ENCODE data around the gene TMEM231. TPM values are rescaled to one million over a fixed set of nuclear protein-coding genes. Genes with fewer than 3 reads are reported as not detected.

TMEM231 gene
- total and polyA plus RNA-seq, 9 of the 15 experiments (the other 6 are each of a cell fraction or from before 2014, with no cell fraction given) = 1.6 to 27.6 (median 9.1) TPM

DNA sequence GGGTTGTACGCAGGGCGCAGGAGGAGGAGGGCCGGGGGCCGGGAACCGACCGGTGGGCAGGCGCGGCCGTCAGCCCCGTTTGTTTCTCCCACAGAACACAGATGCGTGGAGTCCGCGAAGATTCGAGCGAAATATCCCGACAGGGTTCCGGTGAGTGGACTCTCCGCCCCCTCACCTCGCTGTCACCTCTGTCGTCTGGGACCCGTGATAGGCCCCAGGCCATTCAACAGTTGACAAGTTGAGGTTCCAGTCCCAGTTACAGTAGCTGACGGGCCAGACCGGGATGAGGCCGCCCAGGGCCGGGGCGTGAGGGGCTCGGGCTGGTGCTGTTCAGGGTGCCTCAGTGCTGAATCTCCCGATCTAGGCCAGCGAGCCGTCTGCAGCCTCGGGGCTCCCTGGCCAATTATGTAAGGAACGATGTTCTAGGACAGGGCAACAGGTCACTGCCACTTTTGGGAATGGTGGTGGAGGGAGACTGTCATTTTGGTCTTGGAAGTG lies 10.8 kb upstream of the TMEM231 start (continued):
- TF ChIP-seq, protein P1, sequence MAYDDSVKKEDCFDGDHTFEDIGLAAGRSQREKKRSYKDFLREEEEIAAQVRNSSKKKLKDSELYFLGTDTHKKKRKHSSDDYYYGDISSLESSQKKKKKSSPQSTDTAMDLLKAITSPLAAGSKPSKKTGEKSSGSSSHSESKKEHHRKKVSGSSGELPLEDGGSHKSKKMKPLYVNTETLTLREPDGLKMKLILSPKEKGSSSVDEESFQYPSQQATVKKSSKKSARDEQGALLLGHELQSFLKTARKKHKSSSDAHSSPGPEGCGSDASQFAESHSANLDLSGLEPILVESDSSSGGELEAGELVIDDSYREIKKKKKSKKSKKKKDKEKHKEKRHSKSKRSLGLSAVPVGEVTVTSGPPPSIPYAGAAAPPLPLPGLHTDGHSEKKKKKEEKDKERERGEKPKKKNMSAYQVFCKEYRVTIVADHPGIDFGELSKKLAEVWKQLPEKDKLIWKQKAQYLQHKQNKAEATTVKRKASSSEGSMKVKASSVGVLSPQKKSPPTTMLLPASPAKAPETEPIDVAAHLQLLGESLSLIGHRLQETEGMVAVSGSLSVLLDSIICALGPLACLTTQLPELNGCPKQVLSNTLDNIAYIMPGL (CRISPR knock-in tag; IDR thresholded peaks at IDR 0.05) = 0 out of 2 replicates have a peak, but pooled peaks have one; percentile 76
- peak; percentile 81; the same call in 1 of the 2 replicates for TF ChIP-seq ZBTB7A (IDR thresholded peaks at IDR 0.05; ENCODE audit: borderline replicate concordance, control insufficient read depth, low read depth, low read length)
- TF ChIP-seq, protein P2, sequence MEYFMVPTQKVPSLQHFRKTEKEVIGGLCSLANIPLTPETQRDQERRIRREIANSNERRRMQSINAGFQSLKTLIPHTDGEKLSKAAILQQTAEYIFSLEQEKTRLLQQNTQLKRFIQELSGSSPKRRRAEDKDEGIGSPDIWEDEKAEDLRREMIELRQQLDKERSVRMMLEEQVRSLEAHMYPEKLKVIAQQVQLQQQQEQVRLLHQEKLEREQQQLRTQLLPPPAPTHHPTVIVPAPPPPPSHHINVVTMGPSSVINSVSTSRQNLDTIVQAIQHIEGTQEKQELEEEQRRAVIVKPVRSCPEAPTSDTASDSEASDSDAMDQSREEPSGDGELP (CRISPR knock-in tag; IDR thresholded peaks at IDR 0.05; ENCODE audit: borderline replicate concordance) = no peak
- peak; percentile 66; the same call in 1 of the 2 replicates for TF ChIP-seq ZFX (CRISPR knock-in tag; IDR thresholded peaks at IDR 0.05)
- TF ChIP-seq, protein P3, sequence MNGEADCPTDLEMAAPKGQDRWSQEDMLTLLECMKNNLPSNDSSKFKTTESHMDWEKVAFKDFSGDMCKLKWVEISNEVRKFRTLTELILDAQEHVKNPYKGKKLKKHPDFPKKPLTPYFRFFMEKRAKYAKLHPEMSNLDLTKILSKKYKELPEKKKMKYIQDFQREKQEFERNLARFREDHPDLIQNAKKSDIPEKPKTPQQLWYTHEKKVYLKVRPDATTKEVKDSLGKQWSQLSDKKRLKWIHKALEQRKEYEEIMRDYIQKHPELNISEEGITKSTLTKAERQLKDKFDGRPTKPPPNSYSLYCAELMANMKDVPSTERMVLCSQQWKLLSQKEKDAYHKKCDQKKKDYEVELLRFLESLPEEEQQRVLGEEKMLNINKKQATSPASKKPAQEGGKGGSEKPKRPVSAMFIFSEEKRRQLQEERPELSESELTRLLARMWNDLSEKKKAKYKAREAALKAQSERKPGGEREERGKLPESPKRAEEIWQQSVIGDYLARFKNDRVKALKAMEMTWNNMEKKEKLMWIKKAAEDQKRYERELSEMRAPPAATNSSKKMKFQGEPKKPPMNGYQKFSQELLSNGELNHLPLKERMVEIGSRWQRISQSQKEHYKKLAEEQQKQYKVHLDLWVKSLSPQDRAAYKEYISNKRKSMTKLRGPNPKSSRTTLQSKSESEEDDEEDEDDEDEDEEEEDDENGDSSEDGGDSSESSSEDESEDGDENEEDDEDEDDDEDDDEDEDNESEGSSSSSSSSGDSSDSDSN (IDR thresholded peaks at IDR 0.05; ENCODE audit: borderline replicate concordance in 1 of 2, low read depth in 2 of 2, low read length in 2 of 2) = 0 out of 4 replicates have a peak, but pooled peaks of 1 of the 2 experiments have one; percentile 42
- TF ChIP-seq SIN3A (IDR thresholded peaks at IDR 0.05; ENCODE audit: borderline replicate concordance in 2 of 2, control insufficient read depth in 1 of 2, low read depth in 2 of 2, low read length in 2 of 2) = peak; percentile 63 to 85; a peak in 3 of 4 replicates
- peak; percentile 82 for TF ChIP-seq SAP30 (IDR thresholded peaks at IDR 0.05; ENCODE audit: borderline replicate concordance, insufficient read depth, low read depth, low read length, poor library complexity, severe bottlenecking)
- no peak for TF ChIP-seq RFX7 (CRISPR knock-in tag; IDR thresholded peaks at IDR 0.05)
- TF ChIP-seq CHD1 (IDR thresholded peaks at IDR 0.05; ENCODE audit: low read length) = peak; percentile 42
- TF ChIP-seq HDAC1 (IDR thresholded peaks at IDR 0.05) = peak in 1 of 2 experiments; percentile 38; a peak in 2 of 4 replicates
- TF ChIP-seq FOXP1 (CRISPR knock-in tag; IDR thresholded peaks at IDR 0.05) = 0 out of 2 replicates have a peak, but pooled peaks have one; percentile 5
- TF ChIP-seq SMARCA5 (IDR thresholded peaks at IDR 0.05) = no peak
- TF ChIP-seq EHMT2 (IDR thresholded peaks at IDR 0.05) = peak; percentile 77; the same call in 1 of the 2 replicates
